ENCODE results near the gene MYO3A. TPM values are rescaled to one million over a fixed set of nuclear protein-coding genes. Genes with fewer than 3 reads are reported as not detected.
"Not testable (repeated sequence)": the region's sequence is repeated elsewhere in the genome, so short reads cannot be mapped to it uniquely, and the experiment has no call there.

Gene MYO3A
- total RNA-seq, 1 donor from 2014 or later, result not detected

GRCh38 chr10:26067680-26068079, 133.7 kb downstream of the MYO3A start:
- intact Hi-C loops (cut with DNase I), result no loop called here
- no peak for DNase-seq (ENCODE audit: low spot score)

DNA sequence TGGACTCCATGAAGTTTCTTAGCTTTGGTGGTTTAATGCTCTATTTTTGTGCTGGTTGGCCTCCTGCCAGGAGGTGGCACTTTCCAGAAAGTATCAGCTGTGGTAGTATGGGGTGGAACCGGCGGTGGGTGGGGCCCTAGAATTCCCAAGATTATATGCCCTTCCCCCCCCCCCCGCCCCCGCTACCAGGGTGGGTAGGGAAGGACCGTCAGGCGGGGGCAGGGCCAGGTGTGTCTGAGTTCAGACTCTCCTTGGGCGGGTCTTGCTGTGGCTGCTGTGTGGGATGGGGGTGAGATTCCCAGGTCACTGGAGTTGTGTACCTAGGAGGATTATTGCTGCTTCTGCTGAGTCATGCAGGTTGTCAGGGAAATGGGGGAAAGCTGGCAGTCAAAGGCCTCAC, 146.9 kb downstream of the MYO3A start:
- intact Hi-C loops (cut with DNase I); DNase-seq (ENCODE audit: low spot score): not testable (repeated sequence)

DNA sequence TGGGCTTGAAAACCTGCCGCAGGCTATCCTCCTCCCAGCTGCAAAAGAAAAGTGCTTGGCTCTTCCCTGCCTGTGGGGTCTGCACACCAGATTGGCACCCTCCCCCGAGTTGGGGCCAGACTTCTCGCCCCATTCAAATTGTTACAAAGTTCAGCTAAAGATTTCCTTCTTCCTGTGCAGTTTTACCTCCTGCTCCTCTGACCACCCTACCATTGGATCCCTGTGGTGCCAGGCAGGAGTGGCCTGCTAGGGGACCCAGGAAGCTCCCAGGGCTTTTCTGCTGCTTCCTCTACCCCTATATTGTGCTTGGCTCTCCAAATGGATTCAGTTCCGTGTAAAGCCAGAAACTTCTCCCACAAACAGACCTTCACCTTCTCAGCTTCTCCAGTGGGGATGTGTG, 147.4 kb downstream of the MYO3A start:
- DNase-seq (ENCODE audit: low spot score), result no peak
- intact Hi-C loops (cut with DNase I), result no loop called here

DNA sequence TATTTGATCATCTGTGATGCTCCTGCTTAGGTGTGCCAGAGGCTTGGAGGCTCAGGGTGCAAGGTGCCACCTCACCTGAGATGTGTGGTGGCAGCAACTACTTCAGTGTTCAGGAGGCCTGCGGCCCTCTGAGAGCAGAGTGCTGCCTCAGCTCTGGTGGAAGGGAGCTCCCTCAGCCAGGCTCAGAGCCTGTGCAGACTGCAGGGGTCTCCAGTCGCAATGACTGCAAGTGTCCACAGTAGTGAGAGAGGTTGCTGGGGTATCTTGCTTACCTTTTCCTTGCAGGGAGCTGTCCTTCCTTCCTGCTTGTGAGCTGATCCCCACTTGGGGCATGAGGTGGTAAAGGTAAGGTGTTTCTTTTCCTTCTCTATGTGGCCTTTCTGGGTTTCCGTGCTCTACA, 151.5 kb downstream of the MYO3A start:
- no peak for DNase-seq (ENCODE audit: low spot score)
- intact Hi-C loops (cut with DNase I), result no loop called here

DNA sequence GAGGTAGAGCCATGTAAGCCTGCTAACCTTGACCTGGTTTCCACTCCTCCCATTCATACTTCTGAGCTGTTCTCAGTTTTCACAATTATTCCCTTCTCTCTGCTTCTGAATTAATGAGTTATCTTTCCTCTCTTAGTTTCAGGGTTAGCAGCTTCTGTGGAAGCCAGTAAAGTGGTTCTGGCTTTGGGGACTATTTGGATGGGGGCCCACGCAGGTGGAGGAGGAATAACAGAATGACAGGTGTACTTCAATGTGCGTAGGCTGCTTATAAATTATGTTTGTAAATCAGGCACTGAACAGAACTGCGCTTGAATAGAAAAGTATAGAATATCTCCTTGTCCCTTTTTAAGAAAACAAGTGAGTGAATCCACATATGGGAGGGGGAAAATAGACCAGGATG, 153.6 kb downstream of the MYO3A start:
- no peak for DNase-seq (ENCODE audit: low spot score)
- intact Hi-C loops (cut with DNase I), result no loop called here

GRCh38 chr10:26090026-26090425, 156.0 kb downstream of the MYO3A start:
- DNase-seq (ENCODE audit: low spot score), result no peak
- intact Hi-C loops (cut with DNase I), result no loop called here

DNA sequence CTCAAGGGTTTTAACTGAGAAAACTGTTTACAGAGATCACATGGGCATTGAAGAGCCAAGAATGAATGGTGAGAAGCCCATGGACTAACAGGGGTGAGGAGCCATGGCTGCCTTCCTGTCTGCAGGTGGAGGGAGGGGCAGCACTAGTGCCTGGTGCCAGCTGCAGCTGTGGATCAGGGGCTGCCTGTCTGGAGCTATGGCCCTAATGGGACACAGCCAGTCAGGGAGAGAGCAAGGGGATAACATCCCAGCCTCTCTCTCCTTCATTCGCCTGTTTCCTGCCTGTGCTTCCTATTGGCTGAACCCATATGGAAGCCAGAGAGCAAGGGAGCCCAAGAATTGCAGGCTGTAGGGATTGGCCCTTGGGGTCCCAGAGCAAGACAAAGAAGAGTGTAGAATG, 156.7 kb downstream of the MYO3A start:
- intact Hi-C loops (cut with DNase I), result no loop called here
- no peak for DNase-seq (ENCODE audit: low spot score)

- DNase-seq (ENCODE audit: low spot score), result no peak
- intact Hi-C loops (cut with DNase I), result no loop called here
Observed at GRCh38 chr10:26093229-26093628, 159.2 kb downstream of the MYO3A start.

DNA sequence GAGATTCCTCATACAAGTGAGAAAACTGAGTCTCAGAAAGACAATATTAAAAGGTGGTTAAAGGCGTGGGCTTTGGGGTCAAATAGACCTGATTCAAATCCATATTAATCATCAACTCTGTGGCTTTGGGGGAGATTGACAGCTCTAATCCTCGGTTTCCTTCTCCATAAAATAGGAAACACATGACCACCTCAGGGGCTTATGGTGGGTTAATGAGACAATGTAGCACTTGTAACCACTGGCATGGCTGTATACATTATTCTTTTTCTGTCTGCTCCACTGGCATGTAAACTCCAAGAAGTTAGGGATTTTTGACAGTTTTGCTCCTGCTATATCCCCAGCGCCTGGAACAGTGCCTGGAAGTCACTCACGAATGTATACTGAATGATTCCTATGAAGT, 161.8 kb downstream of the MYO3A start:
- no peak for DNase-seq (ENCODE audit: low spot score)
- intact Hi-C loops (cut with DNase I), result no loop called here

GRCh38 chr10:26097549-26097948, 163.5 kb downstream of the MYO3A start:
- intact Hi-C loops (cut with DNase I); DNase-seq (ENCODE audit: low spot score): not testable (repeated sequence)

GRCh38 chr10:26112532-26112931, 178.5 kb downstream of the MYO3A start:
- no peak for DNase-seq (ENCODE audit: low spot score)
- intact Hi-C loops (cut with DNase I), result no loop called here

DNA sequence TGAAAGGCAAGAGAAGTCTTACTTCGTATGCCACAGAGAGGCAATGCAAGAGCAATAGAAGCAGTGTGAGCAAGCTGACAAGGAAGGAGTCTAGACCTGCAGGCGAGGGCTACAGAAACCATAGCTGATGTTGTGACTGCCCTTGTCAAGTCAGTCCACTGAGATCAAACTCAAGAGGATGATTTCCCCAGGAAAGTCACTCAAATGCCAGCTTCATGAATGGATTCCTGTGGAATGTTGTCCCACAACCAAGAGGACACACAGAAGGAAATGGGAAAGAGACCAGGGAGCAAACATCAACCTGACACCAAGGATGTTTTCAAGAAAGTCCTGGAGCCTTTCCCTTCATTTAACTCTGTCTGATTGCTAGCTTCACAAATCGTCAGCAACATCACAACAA, 204.6 kb downstream of the MYO3A start:
- no peak for DNase-seq (ENCODE audit: low spot score)
- intact Hi-C loops (cut with DNase I), result no loop called here

DNA sequence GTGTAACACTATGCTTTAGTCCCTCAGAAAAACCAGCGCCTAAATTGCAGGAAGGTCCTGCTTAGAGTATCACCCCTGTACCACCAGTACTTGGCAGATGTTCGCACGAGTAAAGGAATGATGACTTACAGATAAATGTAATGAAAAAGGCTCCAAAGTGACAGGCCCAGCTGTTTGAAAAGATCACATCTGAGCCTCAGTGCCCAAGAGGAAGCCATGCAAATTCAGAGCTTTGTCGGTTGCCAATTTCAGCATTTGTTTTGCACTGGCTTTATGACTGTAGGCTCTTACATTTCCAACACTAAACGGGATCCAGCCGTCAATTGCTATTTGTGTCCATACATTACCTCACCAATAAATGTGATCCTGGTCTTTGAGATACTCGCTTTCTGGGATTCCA, 222.0 kb downstream of the MYO3A start:
- no peak for DNase-seq (ENCODE audit: low spot score)
- intact Hi-C loops (cut with DNase I), result no loop called here

GRCh38 chr10:26157734-26158133, 223.7 kb downstream of the MYO3A start:
- intact Hi-C loops (cut with DNase I), result no loop called here
- DNase-seq (ENCODE audit: low spot score), result no peak

GRCh38 chr10:26169466-26169865, 235.4 kb downstream of the MYO3A start:
- no peak for DNase-seq (ENCODE audit: low spot score)
- intact Hi-C loops (cut with DNase I), result no loop called here

- DNase-seq (ENCODE audit: low spot score), result no peak
- intact Hi-C loops (cut with DNase I), result no loop called here
Observed at GRCh38 chr10:26172131-26172530, 238.1 kb downstream of the MYO3A start.

DNA sequence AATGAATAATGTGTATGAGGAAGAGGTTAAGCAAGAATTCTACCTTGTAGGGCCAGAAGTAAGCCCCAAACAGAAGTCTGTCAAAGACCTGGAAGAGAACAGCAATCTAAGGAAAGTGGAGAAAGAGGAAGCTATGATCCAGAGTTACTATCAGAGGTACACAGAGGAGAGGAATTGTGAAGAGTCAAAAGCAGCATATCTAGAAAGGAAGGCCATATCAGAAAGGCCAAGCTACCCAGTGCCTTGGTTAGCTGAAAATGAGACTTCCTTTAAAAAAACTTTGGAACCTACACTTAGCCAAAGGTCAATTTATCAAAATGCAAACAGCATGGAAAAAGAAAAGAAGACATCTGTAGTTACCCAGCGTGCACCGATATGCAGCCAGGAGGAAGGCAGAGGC, 239.8 kb downstream of the MYO3A start:
- no peak for DNase-seq (ENCODE audit: low spot score)
- intact Hi-C loops (cut with DNase I), result no loop called here

DNA sequence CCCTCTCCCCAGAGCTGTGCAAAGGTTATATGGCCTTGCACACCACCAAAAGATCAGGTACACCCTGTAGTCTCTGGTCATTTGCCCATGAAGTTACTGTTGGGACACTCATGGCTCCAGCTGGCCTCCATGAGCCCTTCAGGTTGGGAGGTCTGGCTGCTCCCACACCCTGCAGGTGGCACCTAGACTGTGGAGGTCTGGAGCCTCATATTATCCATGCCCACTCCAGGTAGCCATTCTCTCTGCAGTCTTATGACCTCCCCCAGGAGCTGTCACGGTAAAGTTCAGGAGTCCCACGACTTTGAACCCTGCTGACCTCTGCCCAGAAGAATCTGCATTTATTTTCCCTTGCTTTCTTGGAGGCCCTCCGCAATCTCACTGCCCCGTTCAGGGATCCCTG, 243.3 kb downstream of the MYO3A start:
- DNase-seq (ENCODE audit: low spot score), result no peak
- intact Hi-C loops (cut with DNase I), result no loop called here

DNA sequence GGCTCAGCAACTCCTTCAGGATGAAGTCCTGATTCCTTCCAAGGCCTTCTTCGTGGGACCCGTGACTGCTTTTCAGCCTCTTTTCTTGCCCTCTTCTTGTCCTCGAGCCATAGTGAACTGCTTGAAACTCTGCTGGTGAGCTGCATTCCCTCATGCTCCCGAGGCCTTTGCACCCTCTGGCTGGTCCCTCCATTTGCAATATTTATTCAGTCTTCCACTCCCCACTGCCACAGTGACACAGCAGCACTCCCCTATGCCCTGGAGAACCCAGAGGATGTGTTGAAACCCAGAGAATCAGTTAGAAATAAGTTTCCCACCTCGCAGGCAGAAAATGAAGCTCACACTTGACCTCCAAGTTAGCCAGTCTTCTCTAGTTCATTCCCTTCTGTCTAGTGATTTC, 260.2 kb downstream of the MYO3A start:
- intact Hi-C loops (cut with DNase I), result no loop called here
- no peak for DNase-seq (ENCODE audit: low spot score)

DNA sequence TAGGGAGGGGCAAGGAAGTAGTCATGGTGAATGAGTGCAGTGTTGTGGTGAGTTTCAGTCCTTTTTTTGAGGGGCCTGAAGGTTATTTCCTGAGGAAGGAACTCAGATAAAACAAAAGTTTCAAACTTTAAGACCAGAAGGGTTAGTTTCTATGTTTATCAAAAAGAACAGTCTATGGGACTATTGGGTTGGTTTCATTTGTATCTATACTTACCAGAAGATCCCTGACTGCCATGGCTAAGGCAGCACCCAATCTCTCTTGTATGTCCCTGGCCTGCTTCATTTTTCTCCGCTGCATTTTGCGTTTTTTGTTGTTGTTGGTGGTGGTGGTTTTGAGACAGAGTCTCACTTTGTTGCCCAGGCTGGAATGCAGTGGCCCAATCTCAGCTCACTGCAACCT, 263.2 kb downstream of the MYO3A start:
- no peak for DNase-seq (ENCODE audit: low spot score)
- intact Hi-C loops (cut with DNase I), result no loop called here

DNA sequence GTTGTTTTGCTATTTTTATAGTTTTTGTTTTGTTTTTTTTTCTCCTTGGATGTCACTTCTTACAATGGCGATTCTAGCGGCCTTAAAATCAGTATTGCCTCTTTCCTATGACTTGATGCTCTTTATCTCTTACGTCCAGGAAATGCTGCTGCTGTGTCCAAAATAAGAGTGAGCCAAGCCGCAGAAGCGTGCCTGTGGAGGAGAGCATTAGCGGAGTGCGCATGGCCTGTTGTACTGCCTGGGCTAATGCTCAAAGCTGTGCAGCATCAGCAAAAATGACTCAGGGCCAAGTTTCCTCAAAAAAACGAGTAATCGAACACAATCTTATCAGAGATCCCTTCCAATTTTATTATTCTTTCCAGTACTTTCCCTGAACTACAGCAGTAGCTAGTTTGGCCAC, 264.1 kb downstream of the MYO3A start:
- intact Hi-C loops (cut with DNase I), result no loop called here
- no peak for DNase-seq (ENCODE audit: low spot score)

- no peak for DNase-seq (ENCODE audit: low spot score)
- intact Hi-C loops (cut with DNase I), result no loop called here
Observed at GRCh38 chr10:26199841-26200240, 265.8 kb downstream of the MYO3A start.

DNA sequence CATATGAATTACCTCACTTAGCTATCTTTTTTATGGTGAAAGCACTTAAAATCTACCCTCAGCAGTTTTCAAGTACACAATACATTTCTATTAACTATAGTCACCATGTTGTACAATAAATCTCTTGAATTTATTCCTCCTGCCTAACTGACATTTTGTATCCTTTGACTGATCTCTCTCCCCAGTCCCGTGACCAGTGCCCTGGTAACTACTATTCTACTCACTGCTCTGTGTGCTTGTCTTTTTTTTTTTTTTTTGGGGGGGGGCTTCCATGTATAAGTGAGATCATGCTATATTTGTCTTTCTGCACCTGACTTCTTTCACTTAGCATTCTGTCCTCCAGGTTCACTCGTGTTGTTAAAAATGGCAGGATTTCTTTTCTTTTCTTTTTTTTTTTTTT, 271.2 kb downstream of the MYO3A start:
- intact Hi-C loops (cut with DNase I), result no loop called here
- DNase-seq (ENCODE audit: low spot score), result no peak
